ENCODE data around the gene MICAL3. TPM values are rescaled to one million over a fixed set of nuclear protein-coding genes. Genes with fewer than 3 reads are reported as not detected.

MICAL3 gene
- total RNA-seq, 2 experiments from 2014 or later = 26.4 to 29.7 TPM

- DNase-seq (peak; percentile 33), ATAC-seq (no peak)
- H3K4me3 Mint-ChIP-seq = no peak overlapping the region
- H3K9me3 Mint-ChIP-seq (ENCODE audit: insufficient read depth) = no peaks in the 10 kb centered on the region
- H3K36me3 Mint-ChIP-seq (ENCODE audit: low read depth) = no peaks in the 10 kb centered on the region
- H3K27ac Mint-ChIP-seq = no peak overlapping the region
- ChIA-PET CTCF (no interaction called here), POLR2A (interaction anchor here (1.0 kb wide), 1 partner anchor 22 kb away, joined by 4 read pairs; no protein-coding TSS in a partner anchor)
- H3K27me3 Mint-ChIP-seq (ENCODE audit: low read depth) = no peaks in the 10 kb centered on the region
- peaks cover 16% of the 10 kb centered on the region for H3K4me1 Mint-ChIP-seq (ENCODE audit: low read depth)
Measured at GRCh38 chr22:17974703-17975372, 49.5 kb downstream of the MICAL3 start.

- Mint-ChIP-seq H3K4me1 (ENCODE audit: low read depth) (peaks cover 16% of the 10 kb centered on the region), H3K27me3 (ENCODE audit: low read depth) (no peaks in the 10 kb centered on the region), H3K36me3 (ENCODE audit: low read depth) (no peaks in the 10 kb centered on the region), H3K9me3 (ENCODE audit: insufficient read depth) (no peaks in the 10 kb centered on the region), H3K27ac (no peak overlapping the region), H3K4me3 (no peak overlapping the region)
- ChIA-PET POLR2A (no interaction called here), CTCF (no interaction called here)
- ATAC-seq (no peak), DNase-seq (no peak)
Measured at GRCh38 chr22:17974087-17974486, 50.3 kb downstream of the MICAL3 start.

GRCh38 chr22:17973217-17973616, 51.1 kb downstream of the MICAL3 start:
- H3K27ac Mint-ChIP-seq = no peak overlapping the region
- ATAC-seq = no peak
- H3K27me3 Mint-ChIP-seq (ENCODE audit: low read depth) = no peaks in the 10 kb centered on the region
- ChIA-PET CTCF (no interaction called here), POLR2A (no interaction called here)
- DNase-seq = no peak
- no peak overlapping the region for H3K4me3 Mint-ChIP-seq
- peaks cover 15% of the 10 kb centered on the region for H3K4me1 Mint-ChIP-seq (ENCODE audit: low read depth)
- no peaks in the 10 kb centered on the region for H3K9me3 Mint-ChIP-seq (ENCODE audit: insufficient read depth)
- no peaks in the 10 kb centered on the region for H3K36me3 Mint-ChIP-seq (ENCODE audit: low read depth)

GRCh38 chr22:17972385-17973191, 51.8 kb downstream of the MICAL3 start:
- Mint-ChIP-seq H3K27ac (no peak overlapping the region), H3K4me3 (no peak overlapping the region), H3K9me3 (ENCODE audit: insufficient read depth) (no peaks in the 10 kb centered on the region), H3K4me1 (ENCODE audit: low read depth) (peaks cover 13% of the 10 kb centered on the region), H3K36me3 (ENCODE audit: low read depth) (no peaks in the 10 kb centered on the region), H3K27me3 (ENCODE audit: low read depth) (no peaks in the 10 kb centered on the region)
- DNase-seq = no peak
- POLR2A ChIA-PET = no interaction called here
- no peak for ATAC-seq
- CTCF ChIA-PET = no interaction called here

GRCh38 chr22:17971711-17972110, 52.6 kb downstream of the MICAL3 start:
- POLR2A ChIA-PET = no interaction called here
- H3K4me3 Mint-ChIP-seq = no peak overlapping the region
- H3K27me3 Mint-ChIP-seq (ENCODE audit: low read depth) = no peaks in the 10 kb centered on the region
- H3K4me1 Mint-ChIP-seq (ENCODE audit: low read depth) = peaks cover 13% of the 10 kb centered on the region
- CTCF ChIA-PET = no interaction called here
- H3K9me3 Mint-ChIP-seq (ENCODE audit: insufficient read depth) = no peaks in the 10 kb centered on the region
- no peak for DNase-seq
- ATAC-seq = no peak
- no peak overlapping the region for H3K27ac Mint-ChIP-seq
- H3K36me3 Mint-ChIP-seq (ENCODE audit: low read depth) = no peaks in the 10 kb centered on the region

GRCh38 chr22:17970201-17970708, 54.1 kb downstream of the MICAL3 start:
- CTCF ChIA-PET = no interaction called here
- no peak for ATAC-seq
- Mint-ChIP-seq H3K4me3 (no peak overlapping the region), H3K27ac (no peak overlapping the region), H3K27me3 (ENCODE audit: low read depth) (no peaks in the 10 kb centered on the region), H3K36me3 (ENCODE audit: low read depth) (no peaks in the 10 kb centered on the region), H3K4me1 (ENCODE audit: low read depth) (peaks cover 18% of the 10 kb centered on the region), H3K9me3 (ENCODE audit: insufficient read depth) (no peaks in the 10 kb centered on the region)
- DNase-seq = no peak
- POLR2A ChIA-PET = no interaction called here

- Mint-ChIP-seq H3K27me3 (ENCODE audit: low read depth) (no peaks in the 10 kb centered on the region), H3K27ac (no peak overlapping the region), H3K9me3 (ENCODE audit: insufficient read depth) (no peaks in the 10 kb centered on the region), H3K4me3 (no peak overlapping the region), H3K4me1 (ENCODE audit: low read depth) (peaks cover 12% of the 10 kb centered on the region), H3K36me3 (ENCODE audit: low read depth) (no peaks in the 10 kb centered on the region)
- no peak for DNase-seq
- CTCF ChIA-PET = no interaction called here
- no peak for ATAC-seq
- POLR2A ChIA-PET = no interaction called here
Measured at GRCh38 chr22:17969701-17970113, 54.7 kb downstream of the MICAL3 start.

- H3K4me3 Mint-ChIP-seq = no peak overlapping the region
- no peak overlapping the region for H3K27ac Mint-ChIP-seq
Measured at GRCh38 chr22:17968126-17968525, 56.2 kb downstream of the MICAL3 start.

GRCh38 chr22:17966403-17966717, 58.0 kb downstream of the MICAL3 start:
- H3K27ac Mint-ChIP-seq = no peak overlapping the region
- ChIA-PET CTCF (no interaction called here), POLR2A (no interaction called here)
- no peaks in the 10 kb centered on the region for H3K9me3 Mint-ChIP-seq (ENCODE audit: insufficient read depth)
- no peak overlapping the region for H3K4me3 Mint-ChIP-seq
- DNase-seq (no peak), ATAC-seq (no peak)
- H3K36me3 Mint-ChIP-seq (ENCODE audit: low read depth) = no peaks in the 10 kb centered on the region
- no peaks in the 10 kb centered on the region for H3K27me3 Mint-ChIP-seq (ENCODE audit: low read depth)
- peaks cover 8% of the 10 kb centered on the region for H3K4me1 Mint-ChIP-seq (ENCODE audit: low read depth)

More at GRCh38 chr22:17968126-17968525, 56.2 kb downstream of the MICAL3 start:
- no peaks in the 10 kb centered on the region for H3K9me3 Mint-ChIP-seq (ENCODE audit: insufficient read depth)
- peaks cover 8% of the 10 kb centered on the region for H3K4me1 Mint-ChIP-seq (ENCODE audit: low read depth)
- no peaks in the 10 kb centered on the region for H3K27me3 Mint-ChIP-seq (ENCODE audit: low read depth)
- no peaks in the 10 kb centered on the region for H3K36me3 Mint-ChIP-seq (ENCODE audit: low read depth)
- ChIA-PET CTCF (no interaction called here), POLR2A (no interaction called here)
- DNase-seq = no peak
- no peak for ATAC-seq

- Mint-ChIP-seq H3K4me1 (ENCODE audit: low read depth) (peaks cover 8% of the 10 kb centered on the region), H3K4me3 (no peak overlapping the region), H3K27me3 (ENCODE audit: low read depth) (no peaks in the 10 kb centered on the region), H3K9me3 (ENCODE audit: insufficient read depth) (no peaks in the 10 kb centered on the region), H3K36me3 (ENCODE audit: low read depth) (no peaks in the 10 kb centered on the region), H3K27ac (no peak overlapping the region)
- ATAC-seq (no peak), DNase-seq (no peak)
- ChIA-PET CTCF (no interaction called here), POLR2A (no interaction called here)
Measured at GRCh38 chr22:17965538-17966402, 58.6 kb downstream of the MICAL3 start.

- CTCF ChIA-PET = interaction anchor here (0.7 kb wide), 1 partner anchor 134 kb away, joined by 3 read pairs; no protein-coding TSS in a partner anchor
- Mint-ChIP-seq H3K27ac (no peak overlapping the region), H3K9me3 (ENCODE audit: insufficient read depth) (no peaks in the 10 kb centered on the region), H3K27me3 (ENCODE audit: low read depth) (no peaks in the 10 kb centered on the region), H3K4me1 (ENCODE audit: low read depth) (peaks cover 8% of the 10 kb centered on the region), H3K4me3 (no peak overlapping the region), H3K36me3 (ENCODE audit: low read depth) (no peaks in the 10 kb centered on the region)
- ATAC-seq (no peak), DNase-seq (no peak)
- POLR2A ChIA-PET = no interaction called here
Measured at GRCh38 chr22:17964643-17965042, 59.7 kb downstream of the MICAL3 start.

GRCh38 chr22:17964156-17964555, 60.2 kb downstream of the MICAL3 start:
- H3K4me3 Mint-ChIP-seq = no peak overlapping the region
- H3K27ac Mint-ChIP-seq = no peak overlapping the region
- ATAC-seq (no peak), DNase-seq (no peak)
- no peaks in the 10 kb centered on the region for H3K27me3 Mint-ChIP-seq (ENCODE audit: low read depth)
- CTCF ChIA-PET = interaction anchor here (0.7 kb wide), 1 partner anchor 134 kb away, joined by 3 read pairs; no protein-coding TSS in a partner anchor
- POLR2A ChIA-PET = no interaction called here
- no peaks in the 10 kb centered on the region for H3K9me3 Mint-ChIP-seq (ENCODE audit: insufficient read depth)
- peaks cover 8% of the 10 kb centered on the region for H3K4me1 Mint-ChIP-seq (ENCODE audit: low read depth)
- H3K36me3 Mint-ChIP-seq (ENCODE audit: low read depth) = no peaks in the 10 kb centered on the region

Measured in activated CD8-positive, alpha-beta T cell treated with anti-CD3 and anti-CD28 coated beads, Interleukin-2, amount 10 ng/mL, durations not matched to agents 7 days and 5 days (primary cell).